A549 (cell line): ENCODE data around the gene CBFA2T3.

Experiments
- CBX8 ChIP-seq: fragments of 200-600 bp; sonication (generic); IDR thresholded peaks from 2 replicates; pipeline ENCODE4 v1.6.1; 2016
- CTCF ChIP-seq: fragments of >200 bp; sonication (Bioruptor Twin); formaldehyde crosslinking; IDR thresholded peaks from 3 replicates; pipeline ENCODE4 v1.5.1; 2016
- NR3C1 ChIP-seq: fragments of >200 bp; sonication (Bioruptor Twin); formaldehyde crosslinking; IDR thresholded peaks from 3 replicates; pipeline ENCODE4 v1.6.1; 2017
- REST ChIP-seq: fragments of 200-600 bp; sonication (generic); IDR thresholded peaks from 2 replicates; pipeline ENCODE4 v1.6.1; 2016; ENCODE audit warnings: antibody characterized with exemption, mild to moderate bottlenecking, moderate library complexity

- TF ChIP-seq CBX8 (no peak), NR3C1 (no peak), CTCF (no peak), REST (no peak)
Measured at GRCh38 chr16:88961011-88961410, 16.0 kb downstream of the CBFA2T3 start.
